ENCODE results near the gene SLC27A2.

Gene SLC27A2

DNA sequence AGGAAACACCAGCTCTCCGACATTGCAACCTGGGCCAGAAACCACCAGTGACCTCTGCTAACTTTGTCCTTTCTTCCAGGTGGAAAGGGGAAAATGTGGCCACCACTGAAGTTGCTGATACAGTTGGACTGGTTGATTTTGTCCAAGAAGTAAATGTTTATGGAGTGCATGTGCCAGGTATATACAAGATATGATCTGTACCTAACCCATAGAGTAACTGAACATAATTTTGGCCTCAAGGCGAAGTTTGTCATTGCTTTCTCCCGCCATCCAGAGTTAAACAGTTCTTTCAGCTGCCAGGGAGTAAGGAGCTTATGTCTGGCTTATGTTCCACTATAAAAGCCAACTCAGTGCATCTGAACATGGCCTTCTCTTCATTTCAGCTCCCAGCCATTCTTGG, 46.9 kb downstream of the SLC27A2 start:
- no peak for FAIRE-seq
- TF ChIP-seq TAF1 (IDR thresholded peaks at IDR 0.05; ENCODE audit: borderline replicate concordance, low read depth, low read length) (no peak), POLR2AphosphoS5 (IDR thresholded peaks at IDR 0.05; ENCODE audit: low read depth, low read length) (no peak), POLR2A (IDR thresholded peaks at IDR 0.05; ENCODE audit: low read depth, low read length) (no peak)
- no peak for DNase-seq (ENCODE audit: insufficient read length)

DNA sequence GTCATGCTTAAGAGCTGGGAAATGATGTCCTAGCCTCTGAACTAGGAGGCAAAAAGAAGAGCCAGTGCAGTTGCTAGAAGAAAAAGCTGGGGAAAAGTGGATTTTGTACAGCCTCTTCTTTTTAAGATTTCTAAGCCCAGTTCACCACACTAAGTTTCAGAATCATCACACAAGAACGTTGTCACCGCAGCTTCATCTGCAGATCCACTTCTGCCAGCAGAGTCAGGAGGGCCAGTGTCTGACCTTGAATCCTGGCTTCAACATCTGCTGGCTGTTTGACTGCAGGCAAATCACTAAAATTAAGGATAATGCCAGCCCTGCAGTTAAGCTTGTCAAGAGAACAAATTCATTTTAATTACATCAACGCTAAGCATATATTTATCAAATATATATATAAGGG, 47.3 kb downstream of the SLC27A2 start:
- no peak for DNase-seq (ENCODE audit: insufficient read length)
- no peak for TF ChIP-seq TAF1 (IDR thresholded peaks at IDR 0.05; ENCODE audit: borderline replicate concordance, low read depth, low read length)
- TF ChIP-seq POLR2A (IDR thresholded peaks at IDR 0.05; ENCODE audit: low read depth, low read length) = no peak
- TF ChIP-seq POLR2AphosphoS5 (IDR thresholded peaks at IDR 0.05; ENCODE audit: low read depth, low read length) = no peak
- FAIRE-seq = no peak

DNA sequence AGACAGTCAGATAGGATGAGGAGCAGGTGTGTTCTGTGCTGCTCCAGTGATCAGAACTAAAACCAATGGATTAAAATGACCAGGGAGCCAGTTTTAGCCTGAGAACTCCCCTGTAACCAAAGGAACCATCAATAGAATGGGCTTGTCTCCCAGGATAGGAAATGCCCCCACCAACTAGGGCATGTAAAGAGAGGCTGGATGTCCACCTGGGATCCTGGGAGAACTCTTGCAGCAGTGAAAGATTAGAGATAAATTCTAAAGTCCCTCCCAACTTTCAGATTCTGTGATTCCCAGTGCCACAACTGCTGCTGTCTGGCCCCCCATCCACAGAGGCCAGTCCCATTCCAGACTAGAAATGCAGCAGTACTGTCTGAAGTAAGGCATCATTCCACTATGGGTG, 49.8 kb downstream of the SLC27A2 start:
- TF ChIP-seq POLR2A (IDR thresholded peaks at IDR 0.05; ENCODE audit: low read depth, low read length) = no peak
- TF ChIP-seq TAF1 (IDR thresholded peaks at IDR 0.05; ENCODE audit: borderline replicate concordance, low read depth, low read length) = no peak
- TF ChIP-seq POLR2AphosphoS5 (IDR thresholded peaks at IDR 0.05; ENCODE audit: low read depth, low read length) = no peak
- DNase-seq (ENCODE audit: insufficient read length) = no peak
- FAIRE-seq = no peak

DNA sequence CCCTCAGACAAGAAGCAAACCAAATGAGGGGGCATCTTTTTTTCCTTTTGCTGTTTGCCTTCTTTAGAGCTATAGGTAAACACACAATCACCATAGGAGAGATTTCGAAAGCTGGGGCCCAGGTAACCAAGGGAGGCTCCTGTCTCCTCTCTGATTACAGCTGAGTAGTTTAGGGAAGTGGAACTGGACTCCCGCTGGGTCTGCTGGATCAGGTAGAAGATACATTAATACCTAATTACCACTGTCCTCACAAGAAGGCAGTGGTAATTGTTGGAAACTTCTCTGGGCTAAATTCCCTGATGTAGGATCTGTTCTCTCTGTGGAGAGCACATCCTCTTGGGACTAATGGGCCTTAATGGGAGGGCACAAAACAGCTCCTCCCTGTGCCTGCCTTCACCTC, 50.8 kb downstream of the SLC27A2 start:
- no peak for FAIRE-seq

DNA sequence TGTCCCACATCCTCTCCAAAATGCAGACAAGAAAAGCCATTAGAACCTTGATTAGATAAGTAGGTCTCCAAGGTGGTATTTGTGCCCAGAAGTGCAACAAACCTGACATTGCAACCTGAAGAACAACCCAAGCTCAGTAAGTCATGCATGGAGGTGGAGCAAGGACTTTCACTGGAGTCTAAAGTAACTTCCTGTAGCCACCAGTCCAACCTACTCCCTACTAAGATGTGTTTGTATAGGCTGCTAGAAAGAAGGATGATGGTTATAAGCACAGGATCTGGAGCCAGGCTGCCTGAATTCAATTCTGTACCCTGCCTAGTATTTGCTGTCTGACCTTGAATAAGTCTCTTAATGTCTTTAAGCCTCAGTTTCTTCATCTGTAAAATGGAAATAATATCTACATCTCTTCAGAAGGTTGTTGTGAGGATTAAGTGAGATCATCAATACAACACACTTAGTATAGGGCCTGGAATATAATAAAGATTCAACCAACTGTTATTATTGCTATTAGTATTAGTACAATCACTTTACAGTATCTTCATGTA, 51.3 kb downstream of the SLC27A2 start:
- DNase-seq (ENCODE audit: insufficient read length) (no peak), FAIRE-seq (no peak)
- TF ChIP-seq POLR2AphosphoS5 (IDR thresholded peaks at IDR 0.05; ENCODE audit: low read depth, low read length) (no peak), TAF1 (IDR thresholded peaks at IDR 0.05; ENCODE audit: borderline replicate concordance, low read depth, low read length) (no peak), POLR2A (IDR thresholded peaks at IDR 0.05; ENCODE audit: low read depth, low read length) (no peak)

More for the DNA sequence above, 50.8 kb downstream of the SLC27A2 start:
- TF ChIP-seq POLR2AphosphoS5 (IDR thresholded peaks at IDR 0.05; ENCODE audit: low read depth, low read length) (no peak), TAF1 (IDR thresholded peaks at IDR 0.05; ENCODE audit: borderline replicate concordance, low read depth, low read length) (no peak), POLR2A (IDR thresholded peaks at IDR 0.05; ENCODE audit: low read depth, low read length) (no peak)
- no peak for DNase-seq (ENCODE audit: insufficient read length)

DNA sequence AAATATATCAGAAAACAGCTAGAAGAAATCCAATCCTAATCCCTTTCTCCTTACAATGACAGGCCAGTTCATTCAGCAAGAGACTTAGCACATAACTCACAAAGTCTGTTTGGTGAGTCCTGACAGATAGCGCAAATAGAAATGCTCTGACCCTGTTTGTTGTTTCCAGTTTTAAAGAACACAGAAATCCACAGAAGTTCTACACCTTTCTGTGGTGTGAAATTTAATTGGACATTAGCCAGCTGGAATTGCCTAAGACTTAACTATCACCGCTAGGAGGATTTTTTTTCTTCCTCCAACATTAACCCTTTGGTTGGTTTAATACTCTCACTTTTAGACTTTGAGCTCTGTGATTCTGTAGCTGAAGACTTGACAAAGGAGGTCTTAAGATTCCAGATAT, 52.8 kb downstream of the SLC27A2 start:
- TF ChIP-seq TAF1 (IDR thresholded peaks at IDR 0.05; ENCODE audit: borderline replicate concordance, low read depth, low read length) = no peak
- TF ChIP-seq POLR2AphosphoS5 (IDR thresholded peaks at IDR 0.05; ENCODE audit: low read depth, low read length) = no peak
- no peak for TF ChIP-seq POLR2A (IDR thresholded peaks at IDR 0.05; ENCODE audit: low read depth, low read length)
- DNase-seq (ENCODE audit: insufficient read length) = no peak
- FAIRE-seq = no peak

DNA sequence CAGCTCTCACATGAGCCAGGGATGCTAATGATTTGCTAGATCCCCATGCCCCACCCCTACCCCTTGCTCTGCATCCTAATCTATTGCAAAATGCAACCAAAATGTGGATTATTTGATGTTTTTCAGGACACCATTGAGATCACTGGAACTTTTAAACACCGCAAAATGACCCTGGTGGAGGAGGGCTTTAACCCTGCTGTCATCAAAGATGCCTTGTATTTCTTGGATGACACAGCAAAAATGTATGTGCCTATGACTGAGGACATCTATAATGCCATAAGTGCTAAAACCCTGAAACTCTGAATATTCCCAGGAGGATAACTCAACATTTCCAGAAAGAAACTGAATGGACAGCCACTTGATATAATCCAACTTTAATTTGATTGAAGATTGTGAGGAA, 53.8 kb downstream of the SLC27A2 start:
- no peak for TF ChIP-seq TAF1 (IDR thresholded peaks at IDR 0.05; ENCODE audit: borderline replicate concordance, low read depth, low read length)
- no peak for TF ChIP-seq POLR2AphosphoS5 (IDR thresholded peaks at IDR 0.05; ENCODE audit: low read depth, low read length)
- no peak for TF ChIP-seq POLR2A (IDR thresholded peaks at IDR 0.05; ENCODE audit: low read depth, low read length)
- DNase-seq (ENCODE audit: insufficient read length) (no peak), FAIRE-seq (no peak)

DNA sequence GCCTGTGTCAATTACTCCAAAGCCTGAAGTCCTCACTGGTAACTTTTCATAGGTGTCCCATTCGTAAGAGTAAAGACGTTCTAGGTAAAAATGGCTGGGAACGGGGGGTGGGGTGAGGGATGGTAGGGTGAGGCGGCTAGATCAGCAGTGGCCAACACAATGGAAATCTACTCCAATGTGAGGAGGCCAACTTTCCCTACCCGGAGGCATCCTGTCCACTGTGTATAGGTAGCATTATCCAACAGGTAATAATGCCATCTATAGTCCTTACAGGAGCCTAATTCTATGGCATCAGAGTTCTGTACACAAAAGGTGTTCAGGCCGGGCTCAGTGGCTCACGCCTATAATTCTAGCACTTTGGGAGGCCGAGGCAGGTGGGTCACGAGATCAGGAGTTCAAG, 54.4 kb downstream of the SLC27A2 start:
- DNase-seq (ENCODE audit: insufficient read length) (no peak), FAIRE-seq (no peak)
- TF ChIP-seq POLR2AphosphoS5 (IDR thresholded peaks at IDR 0.05; ENCODE audit: low read depth, low read length) (no peak), POLR2A (IDR thresholded peaks at IDR 0.05; ENCODE audit: low read depth, low read length) (no peak), TAF1 (IDR thresholded peaks at IDR 0.05; ENCODE audit: borderline replicate concordance, low read depth, low read length) (no peak)

DNA sequence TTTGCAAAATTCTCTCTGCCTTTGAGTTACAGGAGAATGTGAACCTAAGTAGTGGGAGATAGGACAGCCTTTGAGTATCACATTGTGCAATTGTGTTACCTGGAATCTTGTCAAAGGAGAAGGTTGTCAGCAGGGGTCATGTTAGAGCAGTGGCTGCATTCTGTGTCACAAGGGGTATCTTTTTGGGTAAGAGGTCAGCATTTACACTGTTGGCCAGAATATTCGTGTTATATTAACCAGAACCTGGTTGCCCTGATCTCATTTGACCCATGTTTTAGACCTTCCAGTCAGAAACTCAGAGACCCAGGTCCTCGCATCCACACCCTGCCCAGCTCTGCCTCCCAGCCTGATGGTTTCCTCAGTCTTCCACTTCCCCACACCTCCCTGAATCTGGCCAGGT, 56.3 kb downstream of the SLC27A2 start:
- no peak for TF ChIP-seq POLR2A (IDR thresholded peaks at IDR 0.05; ENCODE audit: low read depth, low read length)
- no peak for TF ChIP-seq POLR2AphosphoS5 (IDR thresholded peaks at IDR 0.05; ENCODE audit: low read depth, low read length)
- no peak for TF ChIP-seq TAF1 (IDR thresholded peaks at IDR 0.05; ENCODE audit: borderline replicate concordance, low read depth, low read length)
- no peak for FAIRE-seq
- DNase-seq (ENCODE audit: insufficient read length) = no peak

DNA sequence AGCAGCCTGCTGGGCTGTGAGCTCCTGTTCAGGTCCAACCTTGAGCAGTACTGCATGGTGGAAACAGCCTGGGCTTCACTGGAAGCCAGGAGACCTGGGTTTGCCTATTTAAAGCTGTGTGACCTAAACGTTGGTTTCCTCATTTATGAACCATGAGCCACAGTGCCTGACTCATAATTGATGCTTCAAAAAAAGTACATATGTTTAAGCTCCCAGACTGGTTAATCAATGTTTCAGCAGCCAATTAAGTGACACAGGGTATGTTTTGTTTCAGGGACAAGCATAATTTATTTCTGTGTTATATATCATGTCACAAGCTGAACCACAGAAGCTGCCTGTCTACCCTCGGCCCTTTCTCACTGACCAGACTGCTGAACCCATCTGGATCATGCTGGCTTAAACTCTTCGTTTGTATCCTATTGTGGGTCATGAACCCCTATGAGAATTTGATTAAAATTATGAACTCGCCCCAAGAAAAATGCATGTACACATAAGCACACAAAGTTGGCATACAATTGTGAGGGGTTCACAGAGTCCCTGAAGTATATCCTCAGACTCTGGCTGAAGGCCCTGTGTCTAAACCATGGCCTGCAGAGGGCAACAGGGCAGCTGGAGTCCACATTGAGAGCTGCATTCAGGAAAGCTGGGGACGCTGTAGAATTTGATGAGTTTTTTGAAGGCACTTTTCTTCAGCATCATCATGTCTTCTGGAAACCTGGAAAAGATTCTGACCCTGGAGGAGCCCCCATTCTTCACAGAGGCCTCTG, 59.9 kb downstream of the SLC27A2 start:
- no peak for TF ChIP-seq TAF1 (IDR thresholded peaks at IDR 0.05; ENCODE audit: borderline replicate concordance, low read depth, low read length)
- no peak for TF ChIP-seq POLR2A (IDR thresholded peaks at IDR 0.05; ENCODE audit: low read depth, low read length)
- no peak for TF ChIP-seq POLR2AphosphoS5 (IDR thresholded peaks at IDR 0.05; ENCODE audit: low read depth, low read length)
- DNase-seq (ENCODE audit: insufficient read length) (no peak), FAIRE-seq (no peak)

DNA sequence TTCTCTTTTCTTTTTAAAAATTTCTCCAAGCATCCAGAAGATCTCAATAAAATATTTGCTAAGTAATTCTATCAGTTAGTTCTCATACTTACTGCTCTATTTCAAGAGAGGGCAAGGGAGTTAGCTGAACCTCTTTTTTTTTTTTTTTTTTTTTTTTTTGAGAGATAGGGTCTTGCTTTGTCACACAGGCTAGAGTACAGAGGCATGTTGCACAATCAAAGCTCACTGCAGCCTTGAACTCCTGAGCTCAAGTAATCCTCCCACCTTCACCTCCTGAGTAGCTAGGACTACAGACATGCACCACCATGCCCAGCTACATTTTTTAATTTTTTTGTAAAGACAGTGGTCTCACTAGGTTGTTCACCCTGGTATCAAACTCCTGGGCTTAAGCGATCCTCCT, 62.2 kb downstream of the SLC27A2 start:
- FAIRE-seq = no peak
- TF ChIP-seq POLR2AphosphoS5 (IDR thresholded peaks at IDR 0.05; ENCODE audit: low read depth, low read length) (no peak), POLR2A (IDR thresholded peaks at IDR 0.05; ENCODE audit: low read depth, low read length) (no peak), TAF1 (IDR thresholded peaks at IDR 0.05; ENCODE audit: borderline replicate concordance, low read depth, low read length) (no peak)
- no peak for DNase-seq (ENCODE audit: insufficient read length)

DNA sequence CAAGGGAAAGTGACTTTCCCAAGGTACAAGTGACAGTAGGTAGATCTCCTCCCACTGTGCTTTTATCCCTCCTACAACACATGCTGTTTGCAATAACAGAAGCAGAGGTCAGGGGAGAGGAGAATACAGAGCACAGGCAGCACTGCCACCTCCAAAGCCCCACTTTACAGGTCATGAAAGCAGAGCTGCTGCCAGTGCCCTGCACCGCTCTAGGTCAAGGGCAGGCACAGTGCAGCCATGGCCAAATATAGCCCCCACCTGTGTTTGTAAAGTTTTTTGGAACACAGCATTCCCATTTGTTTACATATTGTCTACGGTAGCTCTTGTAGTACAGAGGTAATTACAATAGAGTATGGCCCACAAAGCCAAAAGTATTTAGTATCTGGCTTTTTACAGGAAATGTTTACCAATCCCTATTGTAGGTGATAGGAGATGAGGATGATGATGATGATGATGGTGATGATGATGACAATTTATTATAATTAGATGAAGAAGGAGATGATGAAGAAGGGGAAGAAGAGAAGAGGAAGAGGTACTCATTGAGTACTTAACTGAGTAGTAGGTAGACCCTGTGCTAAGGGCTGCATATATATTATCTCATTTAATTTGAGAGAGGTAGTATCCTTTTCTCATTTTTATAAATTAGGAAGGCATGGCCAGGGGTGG, 63.1 kb downstream of the SLC27A2 start:
- DNase-seq (ENCODE audit: insufficient read length) = no peak
- no peak for TF ChIP-seq POLR2A (IDR thresholded peaks at IDR 0.05; ENCODE audit: low read depth, low read length)
- TF ChIP-seq POLR2AphosphoS5 (IDR thresholded peaks at IDR 0.05; ENCODE audit: low read depth, low read length) = no peak
- no peak for TF ChIP-seq TAF1 (IDR thresholded peaks at IDR 0.05; ENCODE audit: borderline replicate concordance, low read depth, low read length)
- no peak for FAIRE-seq

All from GM12892 (cell line).